K562 (cell line): Measurements from ENCODE around the gene FBXW12. TPM values are rescaled to one million over a fixed set of nuclear protein-coding genes. Genes with fewer than 3 reads are reported as not detected.

Experiments used
- ATAC-seq: fragments of 200-7000 bp; cut with Tn5 transposase; 3 replicates; pipeline ENCODE4 v1.9.1; 2020; ENCODE audit warnings: moderate library complexity
- BruUV-seq: library from RNA; stranded (reverse); fragments of 400-500 nt; replicated peaks from 2 replicates; lab custom pipeline; 2021; lab: Mats Ljungman, UMichigan
- CTCF ChIA-PET: fragments of 300-600 bp; formaldehyde crosslinking; extraction: SDS; loops from one replicate; lab custom pipeline; 2021; ENCODE audit warnings: low intra/inter-chr PET ratio; lab: Yijun Ruan, JAX
- POLR2A ChIA-PET: fragments of 300-600, 350-650 bp; sonication (Branson Sonifier 250); formaldehyde crosslinking; extraction: SDS; loops from one replicate; lab custom pipeline; 2021; ENCODE audit warnings: antibody characterized with exemption, inconsistent platforms; lab: Yijun Ruan, JAX
- DNase-seq, 4 experiments: peaks; one replicate each; pipeline versions ENCODE4 v3.0.0 to v3.0.0-alpha.2; 2011 to 2018; ENCODE audit warnings: low spot score in 3 of 4, mixed read lengths in 3 of 4; ENCODE audit errors: extremely low read depth in 1 of 4
- FAIRE-seq: peaks from 2 replicates; lab custom pipeline; 2011; peaks lifted over from hg19 to GRCh38; lab: Jason Lieb, UNC
- H2AFZ ChIP-seq: 2 replicates; pipeline ENCODE4 v1.6.0; 2011; ENCODE audit warnings: low read depth, low read length, control low read depth, inconsistent platforms
- H3K27ac ChIP-seq: fragments of 200-600 bp; 3 replicates; pipeline ENCODE4 v1.8.0; 2011; ENCODE audit warnings: low read depth, mild to moderate bottlenecking, control low read depth, inconsistent platforms, low read length, moderate library complexity, mixed read lengths; ENCODE audit errors: extremely low read depth
- H3K27me3 ChIP-seq, 2 experiments: fragments of 300-600 bp in 1 of 2; 2 replicates in 1 of 2; 3 replicates in 1 of 2; pipeline versions ENCODE4 v1.6.0 to v1.8.0; 2011; ENCODE audit warnings: inconsistent platforms in 2 of 2, low read length in 2 of 2, mild to moderate bottlenecking in 1 of 2, mixed read lengths in 1 of 2, moderate library complexity in 1 of 2; ENCODE audit not compliant: control insufficient read depth in 2 of 2, insufficient read depth in 2 of 2
- H3K36me3 ChIP-seq: fragments of 300-600 bp; 3 replicates; pipeline ENCODE4 v1.8.0; 2011; ENCODE audit warnings: mild to moderate bottlenecking, low read length, inconsistent platforms; ENCODE audit not compliant: control insufficient read depth, insufficient read depth
- H3K4me1 ChIP-seq, 2 experiments: fragments of 200-600 bp in 1 of 2; replicated peaks in 1 of 2; 2 replicates in 1 of 2; 3 replicates in 1 of 2; pipeline versions ENCODE4 v1.5.1 to v1.8.0; 2011; ENCODE audit warnings: inconsistent platforms in 2 of 2, low read length in 2 of 2, mild to moderate bottlenecking in 1 of 2, mixed read lengths in 1 of 2, moderate library complexity in 1 of 2; ENCODE audit not compliant: control insufficient read depth in 2 of 2, insufficient read depth in 2 of 2
- H3K4me2 ChIP-seq: 2 replicates; pipeline ENCODE4 v1.6.1; 2011; ENCODE audit warnings: low read length, control low read depth, inconsistent platforms, mixed read lengths; ENCODE audit not compliant: insufficient read depth
- H3K4me3 ChIP-seq: fragments of 200-600 bp; sonication (generic), shearing (Covaris generic); 2 replicates; pipeline ENCODE4 v1.5.1; 2016; ENCODE audit warnings: control low read depth, inconsistent platforms
- H3K79me2 ChIP-seq: fragments of 200-600 bp; 3 replicates; pipeline ENCODE4 v1.8.0; 2011; ENCODE audit warnings: low read length, inconsistent platforms; ENCODE audit not compliant: control insufficient read depth, insufficient read depth
- H3K9ac ChIP-seq, 2 experiments: 2 replicates each; pipeline versions ENCODE4 v1.6.0 to v1.6.1; 2011; ENCODE audit warnings: low read depth in 2 of 2, low read length in 2 of 2, control low read depth in 1 of 2, inconsistent platforms in 1 of 2, mild to moderate bottlenecking in 1 of 2, mixed read lengths in 1 of 2; ENCODE audit not compliant: insufficient read depth in 1 of 2
- H3K9me1 ChIP-seq: one replicate; pipeline ENCODE4 v1.6.0; 2011; ENCODE audit warnings: inconsistent platforms, mild to moderate bottlenecking, low read length, moderate library complexity; ENCODE audit not compliant: control insufficient read depth, insufficient read depth
- H3K9me3 ChIP-seq: replicated peaks from 2 replicates; pipeline ENCODE4 v1.5.1; 2011; ENCODE audit warnings: low read depth, low read length, inconsistent platforms; ENCODE audit not compliant: control insufficient read depth, insufficient read depth
- H4K20me1 ChIP-seq: replicated peaks from 2 replicates; pipeline ENCODE4 v1.6.1; 2011; ENCODE audit warnings: low read length, inconsistent platforms, mixed read lengths; ENCODE audit not compliant: control insufficient read depth, insufficient read depth
- DDX20 ChIP-seq: fragments of 450-650 bp; IDR thresholded peaks from 2 replicates; pipeline ENCODE4 v1.6.1; 2016; ENCODE audit warnings: missing genetic modification characterization, low read depth, mild to moderate bottlenecking, missing compliant biosample characterization, moderate library complexity
- DPF2 ChIP-seq: fragments of 450-650 bp; IDR thresholded peaks from 2 replicates; pipeline ENCODE4 v1.6.1; 2016
- EGR1 ChIP-seq: fragments of 450-650 bp; conservative IDR thresholded peaks from 2 replicates; pipeline ENCODE4 v1.6.1; 2017; ENCODE audit warnings: mild to moderate bottlenecking
- ELF1 ChIP-seq: fragments of 200-800 bp; sonication (Bioruptor generic); IDR thresholded peaks from 2 replicates; pipeline ENCODE4 v1.6.1; 2016; ENCODE audit warnings: missing genetic modification characterization, missing compliant biosample characterization
- HOXB6 ChIP-seq: fragments of 250-450 bp; sonication (Bioruptor Pico); IDR thresholded peaks from 2 replicates; pipeline ENCODE4 v1.5.1; 2022; ENCODE audit warnings: mild to moderate bottlenecking, borderline replicate concordance
- IRF1 ChIP-seq: sonication (generic); formaldehyde crosslinking; IDR thresholded peaks from 2 replicates; pipeline ENCODE4 v1.8.0; 2022; ENCODE audit warnings: missing genetic modification reagents, mild to moderate bottlenecking, borderline replicate concordance
- MEF2D ChIP-seq: conservative IDR thresholded peaks from 2 replicates; pipeline ENCODE4 v1.6.1; 2016; ENCODE audit warnings: low read depth, missing genetic modification characterization, missing compliant biosample characterization
- NBN ChIP-seq: fragments of 450-650 bp; IDR thresholded peaks from 2 replicates; pipeline ENCODE4 v1.6.1; 2016; ENCODE audit warnings: low read depth, mild to moderate bottlenecking
- NCOA6 ChIP-seq: fragments of 450-650 bp; IDR thresholded peaks from 2 replicates; pipeline ENCODE4 v1.6.1; 2017; ENCODE audit warnings: mild to moderate bottlenecking
- NR2C1 ChIP-seq, 2 experiments: fragments of 450-650 bp; IDR thresholded peaks; 2 replicates each; pipeline ENCODE4 v1.6.1; 2017; ENCODE audit warnings: mild to moderate bottlenecking in 2 of 2, antibody characterized with exemption in 1 of 2, inconsistent platforms in 1 of 2, missing compliant biosample characterization in 1 of 2, missing genetic modification characterization in 1 of 2
- PRMT5 ChIP-seq: sonication (generic); formaldehyde crosslinking; IDR thresholded peaks from 2 replicates; pipeline ENCODE4 v1.5.0; 2020; ENCODE audit warnings: missing genetic modification reagents
- SNRNP70 ChIP-seq: fragments of 200-400 bp; formaldehyde crosslinking; optimal IDR thresholded peaks from 2 replicates; pipeline ENCODE3; 2017; ENCODE audit warnings: low read depth, low read length
- TFAM ChIP-seq: fragments of 250-450 bp; sonication (Bioruptor Pico); conservative IDR thresholded peaks from 2 replicates; pipeline ENCODE4 v1.5.0; 2021; ENCODE audit warnings: mild to moderate bottlenecking, moderate library complexity
- ZNF586 ChIP-seq: fragments of 450-650 bp; formaldehyde crosslinking; conservative IDR thresholded peaks from 2 replicates; pipeline ENCODE4 v1.4.0; 2020; ENCODE audit warnings: mild to moderate bottlenecking, moderate library complexity
- ZNF780A ChIP-seq: fragments of 250-450 bp; sonication (Bioruptor Pico); IDR thresholded peaks from 2 replicates; pipeline ENCODE4 v1.5.0; 2021; ENCODE audit warnings: mild to moderate bottlenecking
- WGBS: fragments of 100-300 bp; shearing (Covaris generic); methylation state at CpG from one replicate; pipeline ENCODE4 v1.1.6; 2016; ENCODE audit warnings: low coverage, mixed read lengths; ENCODE audit not compliant: insufficient coverage; ENCODE audit errors: missing lambda C conversion rate; 5-methylcytosine and 5-hydroxymethylcytosine counted together
- in situ Hi-C: fragments of 300-500 bp; cut with MboI; formaldehyde crosslinking; loops from 4 replicates; pipeline ENCODE4 v1.15.0; 2018; ENCODE audit warnings: inconsistent platforms, mixed read lengths
- intact Hi-C: fragments of 100-400 bp; cut with micrococcal nuclease; formaldehyde crosslinking; loops from 2 replicates; pipeline ENCODE4 v1.14.2; 2022
- polyA plus RNA-seq, 8 experiments: library from polyadenylated mRNA; depleted of rRNA in 4 of 8; stranded (reverse) in 5 of 8; unstranded in 3 of 8; fragments of >200 nt; fragmentation: Nextera tagmentation in 2 of 8; fragmentation: Illumina TruSeq in 1 of 8; extraction: Ambion mirVana in 2 of 8; extraction: Trizol in 1 of 8; gene quantifications; 2 replicates each; pipeline versions ENCODE4 v1.2.1 to v1.2.3, GENCODE V29; 2011 to 2014; ENCODE audit warnings: inconsistent platforms in 1 of 8, missing spikeins in 1 of 8
- total RNA-seq, 7 experiments: library from RNA; depleted of rRNA in 6 of 7; stranded (reverse); fragments of >200 nt in 6 of 7; fragmentation: Illumina TruSeq in 2 of 7; extraction: Trizol in 2 of 7; gene quantifications; 2 replicates each; pipeline versions ENCODE4 v1.2.1 to v1.2.3, GENCODE V29; 2011 to 2021; ENCODE audit warnings: low replicate concordance in 1 of 7

FBXW12 gene
- total and polyA plus RNA-seq, 9 of the 15 experiments (the other 6 are each of a cell fraction or from before 2014, with no cell fraction given), result 0.04 to 0.07 (median 0.06) TPM; not detected in 6

- H3K36me3 ChIP-seq, result no peaks in the 10 kb centered on the region
- 0 out of 5 replicates have a peak, but pooled peaks cover 0 to 6% of the 10 kb centered on the region in 2 experiments for H3K4me1 ChIP-seq
- TF ChIP-seq HOXB6 (CRISPR knock-in tag) (no peak), IRF1 (CRISPR knock-in tag) (no peak), MEF2D (tag) (no peak), NBN (no peak), DDX20 (tag) (no peak), SNRNP70 (no peak), DPF2 (no peak), ZNF586 (CRISPR knock-in tag) (no peak), TFAM (CRISPR knock-in tag) (no peak), ELF1 (no peak), NR2C1 (IDR thresholded peaks at IDR 0.05) (no peak), NR2C1 (tag; IDR thresholded peaks at IDR 0.05) (no peak), EGR1 (no peak), NCOA6 (no peak), PRMT5 (CRISPR knock-in tag) (no peak), ZNF780A (no peak)
- WGBS, result 78% methylated on average over 12 of the region's 16 CpGs
- no peak overlapping the region for H3K9ac ChIP-seq
- H3K4me2 ChIP-seq, result no peak overlapping the region
- no TSS peak for BruUV-seq
- intact Hi-C loops, result no loop called here
- ChIA-PET POLR2A (interaction anchor here (1.2 kb wide), 1 partner anchor 26 kb away, joined by 3 read pairs; no protein-coding TSS in a partner anchor), CTCF (no interaction called here)
- DNase-seq (no peak), ATAC-seq (no peak), FAIRE-seq (no peak)
- no peaks in the 10 kb centered on the region for H3K79me2 ChIP-seq
- H4K20me1 ChIP-seq, result 0 out of 2 replicates have a peak, but pooled peaks cover 6% of the 10 kb centered on the region
- no peak overlapping the region for H3K4me3 ChIP-seq
- in situ Hi-C loops, result no loop called here
- H3K9me3 ChIP-seq, result no peaks in the 10 kb centered on the region
- H3K27me3 ChIP-seq, result no peaks in the 10 kb centered on the region
- H3K27ac ChIP-seq, result no peak overlapping the region
- no peaks in the 10 kb centered on the region for H3K9me1 ChIP-seq
- H2AFZ ChIP-seq, result no peak overlapping the region
Observed at GRCh38 chr3:48410205-48411040, 38.4 kb downstream of the FBXW12 start.
